Activated T-helper 17 cell treated with anti-CD3 and anti-CD28 coated beads, Interleukin-2, amount 50 U/mL, for 72 hours (primary cell): Measurements from ENCODE around the gene OSBPL2. TPM values are rescaled to one million over a fixed set of nuclear protein-coding genes. Genes with fewer than 3 reads are reported as not detected.

Experiments used
- ATAC-seq: fragments of 150-1000 bp; cut with Tn5 transposase; replicated peaks from 2 replicates; pipeline ENCODE4 v1.10.0; 2021; ENCODE audit warnings: mild to moderate bottlenecking, moderate library complexity
- H3K27ac Mint-ChIP-seq: one replicate; pipeline ENCODE4 v1.8.0; 2022; ENCODE audit warnings: mixed read lengths
- H3K27me3 Mint-ChIP-seq: one replicate; pipeline ENCODE4 v1.8.0; 2022; ENCODE audit warnings: mixed read lengths
- H3K36me3 Mint-ChIP-seq: one replicate; pipeline ENCODE4 v1.8.0; 2022; ENCODE audit warnings: low read depth, mild to moderate bottlenecking, mixed read lengths
- H3K4me1 Mint-ChIP-seq: one replicate; pipeline ENCODE4 v1.8.0; 2022; ENCODE audit warnings: mixed read lengths
- H3K4me3 Mint-ChIP-seq: one replicate; pipeline ENCODE4 v1.8.0; 2022; ENCODE audit warnings: mild to moderate bottlenecking, mixed read lengths
- H3K9me3 Mint-ChIP-seq: one replicate; pipeline ENCODE4 v1.8.0; 2022; ENCODE audit warnings: mixed read lengths
- total RNA-seq, 2 donors: library from RNA; stranded (reverse); gene quantifications; one replicate each; pipeline ENCODE4 v1.2.3, GENCODE V29; 2022

Gene OSBPL2
- total RNA-seq, 2 donors from 2014 or later, result 25.6 to 34.7 TPM

- peak overlapping the region; percentile 65 for H3K27ac Mint-ChIP-seq
- ATAC-seq, result no peak
- peaks cover 11% of the 10 kb centered on the region for H3K4me1 Mint-ChIP-seq
- H3K27me3 Mint-ChIP-seq, result no peaks in the 10 kb centered on the region
- H3K36me3 Mint-ChIP-seq, result no peaks in the 10 kb centered on the region
- H3K9me3 Mint-ChIP-seq, result no peaks in the 10 kb centered on the region
- no peak overlapping the region for H3K4me3 Mint-ChIP-seq
Observed at GRCh38 chr20:62243106-62243505, 4.8 kb downstream of the OSBPL2 start.

GRCh38 chr20:62243906-62244515 is 5.7 kb downstream of the OSBPL2 start:
- Mint-ChIP-seq H3K27ac (no peak overlapping the region), H3K9me3 (no peaks in the 10 kb centered on the region), H3K36me3 (no peaks in the 10 kb centered on the region), H3K27me3 (no peaks in the 10 kb centered on the region), H3K4me3 (no peak overlapping the region), H3K4me1 (peaks cover 11% of the 10 kb centered on the region)
- ATAC-seq, result no peak

- Mint-ChIP-seq H3K27ac (no peak overlapping the region), H3K4me1 (peaks cover 11% of the 10 kb centered on the region), H3K9me3 (no peaks in the 10 kb centered on the region), H3K4me3 (no peak overlapping the region), H3K27me3 (no peaks in the 10 kb centered on the region), H3K36me3 (no peaks in the 10 kb centered on the region)
- ATAC-seq, result no peak
Observed at GRCh38 chr20:62244644-62245108, 6.4 kb downstream of the OSBPL2 start.

GRCh38 chr20:62245911-62246280 is 7.6 kb downstream of the OSBPL2 start:
- Mint-ChIP-seq H3K27me3 (no peaks in the 10 kb centered on the region), H3K4me1 (peaks cover 13% of the 10 kb centered on the region), H3K4me3 (no peak overlapping the region), H3K9me3 (no peaks in the 10 kb centered on the region), H3K36me3 (no peaks in the 10 kb centered on the region), H3K27ac (no peak overlapping the region)
- no peak for ATAC-seq

- Mint-ChIP-seq H3K27ac (no peak overlapping the region), H3K27me3 (no peaks in the 10 kb centered on the region), H3K36me3 (no peaks in the 10 kb centered on the region), H3K4me3 (no peak overlapping the region), H3K4me1 (peaks cover 10% of the 10 kb centered on the region), H3K9me3 (no peaks in the 10 kb centered on the region)
- no peak for ATAC-seq
Observed at GRCh38 chr20:62246431-62246830, 8.1 kb downstream of the OSBPL2 start.

GRCh38 chr20:62246872-62247652 is 8.7 kb downstream of the OSBPL2 start:
- H3K27ac Mint-ChIP-seq, result no peak overlapping the region
- no peak overlapping the region for H3K4me3 Mint-ChIP-seq
- ATAC-seq, result no peak
- no peaks in the 10 kb centered on the region for H3K36me3 Mint-ChIP-seq
- peaks cover 6% of the 10 kb centered on the region for H3K4me1 Mint-ChIP-seq
- H3K9me3 Mint-ChIP-seq, result no peaks in the 10 kb centered on the region
- H3K27me3 Mint-ChIP-seq, result no peaks in the 10 kb centered on the region

- no peaks in the 10 kb centered on the region for H3K27me3 Mint-ChIP-seq
- no peak overlapping the region for H3K4me3 Mint-ChIP-seq
- H3K4me1 Mint-ChIP-seq, result peaks cover 10% of the 10 kb centered on the region
- H3K9me3 Mint-ChIP-seq, result no peaks in the 10 kb centered on the region
- H3K36me3 Mint-ChIP-seq, result no peaks in the 10 kb centered on the region
- H3K27ac Mint-ChIP-seq, result no peak overlapping the region
- no peak for ATAC-seq
Observed at GRCh38 chr20:62248890-62249560, 10.7 kb downstream of the OSBPL2 start.

- no peaks in the 10 kb centered on the region for H3K9me3 Mint-ChIP-seq
- peaks cover 10% of the 10 kb centered on the region for H3K4me1 Mint-ChIP-seq
- H3K27ac Mint-ChIP-seq, result no peak overlapping the region
- no peak for ATAC-seq
- H3K4me3 Mint-ChIP-seq, result no peak overlapping the region
- H3K27me3 Mint-ChIP-seq, result no peaks in the 10 kb centered on the region
- peaks cover 20% of the 10 kb centered on the region for H3K36me3 Mint-ChIP-seq
Observed at GRCh38 chr20:62252342-62252966, 14.1 kb downstream of the OSBPL2 start.

GRCh38 chr20:62253398-62253797 is 15.1 kb downstream of the OSBPL2 start:
- Mint-ChIP-seq H3K27me3 (no peaks in the 10 kb centered on the region), H3K9me3 (no peaks in the 10 kb centered on the region), H3K4me3 (no peak overlapping the region), H3K27ac (peak overlapping the region; percentile 67), H3K4me1 (peaks cover 13% of the 10 kb centered on the region), H3K36me3 (peaks cover 29% of the 10 kb centered on the region)
- no peak for ATAC-seq

GRCh38 chr20:62254021-62254724 is 15.9 kb downstream of the OSBPL2 start:
- Mint-ChIP-seq H3K27me3 (no peaks in the 10 kb centered on the region), H3K4me1 (peaks cover 15% of the 10 kb centered on the region), H3K27ac (peak overlapping the region; percentile 36), H3K36me3 (peaks cover 34% of the 10 kb centered on the region), H3K4me3 (no peak overlapping the region), H3K9me3 (no peaks in the 10 kb centered on the region)
- ATAC-seq, result no peak

- H3K27ac Mint-ChIP-seq, result no peak overlapping the region
- peaks cover 52% of the 10 kb centered on the region for H3K36me3 Mint-ChIP-seq
- no peaks in the 10 kb centered on the region for H3K27me3 Mint-ChIP-seq
- H3K9me3 Mint-ChIP-seq, result no peaks in the 10 kb centered on the region
- H3K4me1 Mint-ChIP-seq, result peaks cover 8% of the 10 kb centered on the region
- no peak for ATAC-seq
- no peak overlapping the region for H3K4me3 Mint-ChIP-seq
Observed at GRCh38 chr20:62255976-62256375, 17.7 kb downstream of the OSBPL2 start.

- Mint-ChIP-seq H3K36me3 (peaks cover 78% of the 10 kb centered on the region), H3K27ac (no peak overlapping the region), H3K27me3 (no peaks in the 10 kb centered on the region), H3K4me1 (peaks cover 5% of the 10 kb centered on the region), H3K4me3 (no peak overlapping the region), H3K9me3 (no peaks in the 10 kb centered on the region)
- ATAC-seq, result no peak
Observed at GRCh38 chr20:62258499-62259293, 20.4 kb downstream of the OSBPL2 start.

GRCh38 chr20:62259294-62259565 is 20.9 kb downstream of the OSBPL2 start:
- peaks cover 83% of the 10 kb centered on the region for H3K36me3 Mint-ChIP-seq
- H3K27ac Mint-ChIP-seq, result no peak overlapping the region
- H3K9me3 Mint-ChIP-seq, result no peaks in the 10 kb centered on the region
- no peaks in the 10 kb centered on the region for H3K27me3 Mint-ChIP-seq
- no peak overlapping the region for H3K4me3 Mint-ChIP-seq
- peaks cover 5% of the 10 kb centered on the region for H3K4me1 Mint-ChIP-seq
- no peak for ATAC-seq

GRCh38 chr20:62262064-62262463 is 23.7 kb downstream of the OSBPL2 start:
- Mint-ChIP-seq H3K4me3 (no peak overlapping the region), H3K27me3 (no peaks in the 10 kb centered on the region), H3K4me1 (peaks cover 5% of the 10 kb centered on the region), H3K27ac (no peak overlapping the region), H3K9me3 (no peaks in the 10 kb centered on the region), H3K36me3 (peaks cover 87% of the 10 kb centered on the region)
- no peak for ATAC-seq
